Spleen (tissue), 7 donors: ENCODE measurements around the gene ZSWIM8.

Experiments used
- POLR2A ChIP-seq, 3 donors: fragments of 450-650 bp; IDR thresholded peaks; one replicate each; pipeline ENCODE4 v1.5.1; 2017; ENCODE audit warnings: antibody characterized with exemption in 3 of 3, mild to moderate bottlenecking in 1 of 3
- POLR2AphosphoS5 ChIP-seq, 3 donors: sonication (generic); formaldehyde crosslinking; IDR thresholded peaks; one replicate each; pipeline ENCODE4 v1.5.1; 2017; ENCODE audit warnings: antibody characterized with exemption in 3 of 3
- TF ChIP-seq, protein P1 (sequence below), 11 experiments: fragments of 200-600 bp in 7 of 11; fragments of 450-650 bp in 4 of 11; sonication (generic) in 4 of 11; IDR thresholded peaks in 8 of 11; conservative IDR thresholded peaks in 3 of 11; 1 replicate in 7 of 11; 2 replicates in 4 of 11; pipeline versions ENCODE4 v1.4.0 to v1.8.0; 2016 to 2021; ENCODE audit warnings: antibody characterized with exemption in 11 of 11, inconsistent platforms in 4 of 11, mild to moderate bottlenecking in 1 of 11
- donor health status: DM: no; HTN: no; CAD: no; lungs with moderate emphysema.
- donor health status: DM: no; HTN: no; CAD: no.
- donor health status: DM: no; HTN: no; CAD: no.

DNA sequence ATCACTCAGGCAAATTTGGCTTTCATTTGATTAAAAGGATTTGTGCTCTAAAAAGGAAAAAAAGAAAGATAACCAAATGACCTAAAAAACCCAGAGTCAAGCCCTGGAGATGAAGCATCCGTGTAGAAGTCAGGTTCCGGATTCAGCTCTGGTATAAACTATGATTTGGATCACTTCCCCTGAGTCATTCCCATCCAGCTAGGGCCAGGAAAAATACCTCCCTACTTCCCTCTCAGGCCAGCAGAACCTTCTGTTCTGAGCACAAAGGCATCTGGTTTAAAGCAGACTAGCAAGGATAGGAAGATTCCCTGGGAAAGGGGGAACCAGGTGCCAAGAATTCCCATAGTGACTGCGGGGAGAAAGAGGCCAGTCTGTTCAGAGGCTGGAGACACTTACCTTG, 51.7 kb downstream of the ZSWIM8 start:
- TF ChIP-seq, protein P1, sequence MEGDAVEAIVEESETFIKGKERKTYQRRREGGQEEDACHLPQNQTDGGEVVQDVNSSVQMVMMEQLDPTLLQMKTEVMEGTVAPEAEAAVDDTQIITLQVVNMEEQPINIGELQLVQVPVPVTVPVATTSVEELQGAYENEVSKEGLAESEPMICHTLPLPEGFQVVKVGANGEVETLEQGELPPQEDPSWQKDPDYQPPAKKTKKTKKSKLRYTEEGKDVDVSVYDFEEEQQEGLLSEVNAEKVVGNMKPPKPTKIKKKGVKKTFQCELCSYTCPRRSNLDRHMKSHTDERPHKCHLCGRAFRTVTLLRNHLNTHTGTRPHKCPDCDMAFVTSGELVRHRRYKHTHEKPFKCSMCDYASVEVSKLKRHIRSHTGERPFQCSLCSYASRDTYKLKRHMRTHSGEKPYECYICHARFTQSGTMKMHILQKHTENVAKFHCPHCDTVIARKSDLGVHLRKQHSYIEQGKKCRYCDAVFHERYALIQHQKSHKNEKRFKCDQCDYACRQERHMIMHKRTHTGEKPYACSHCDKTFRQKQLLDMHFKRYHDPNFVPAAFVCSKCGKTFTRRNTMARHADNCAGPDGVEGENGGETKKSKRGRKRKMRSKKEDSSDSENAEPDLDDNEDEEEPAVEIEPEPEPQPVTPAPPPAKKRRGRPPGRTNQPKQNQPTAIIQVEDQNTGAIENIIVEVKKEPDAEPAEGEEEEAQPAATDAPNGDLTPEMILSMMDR (IDR thresholded peaks at IDR 0.05 in 8 of 11, conservative IDR thresholded peaks at IDR 0.05 in 3 of 11), result no peak
- TF ChIP-seq POLR2A (IDR thresholded peaks at IDR 0.05), result no peak
- no peak for TF ChIP-seq POLR2AphosphoS5 (IDR thresholded peaks at IDR 0.05)
